Ascending aorta (tissue), 2 donors: ENCODE results near the gene SMCO4. TPM values are rescaled to one million over a fixed set of nuclear protein-coding genes. Genes with fewer than 3 reads are reported as not detected.

ENCODE experiments used
- DNase-seq, 2 donors: peaks; one replicate each; pipeline ENCODE4 v3.0.0-alpha.2; 2019; ENCODE audit warnings: low spot score in 2 of 2
- H3K27ac ChIP-seq, 2 donors: fragments of 200-600 bp; sonication (generic); one replicate each; pipeline ENCODE4 v1.5.1; 2016 to 2017; ENCODE audit warnings: mild to moderate bottlenecking in 1 of 2
- H3K27me3 ChIP-seq: fragments of 200-600 bp; sonication (generic); one replicate; pipeline ENCODE4 v1.5.1; 2017
- H3K36me3 ChIP-seq, 2 donors: fragments of 200-600 bp; sonication (generic); one replicate each; pipeline ENCODE4 v1.5.1; 2016
- H3K4me1 ChIP-seq, 2 donors: fragments of 200-600 bp; sonication (generic); one replicate each; pipeline ENCODE4 v1.5.1; 2016 to 2017; ENCODE audit warnings: mild to moderate bottlenecking in 1 of 2
- H3K4me3 ChIP-seq, 2 donors: fragments of 200-600 bp; sonication (generic); one replicate each; pipeline ENCODE4 v1.5.1; 2016 to 2017; ENCODE audit warnings: mild to moderate bottlenecking in 1 of 2
- H3K9me3 ChIP-seq, 2 donors: fragments of 200-600 bp; sonication (generic); one replicate each; pipeline ENCODE4 v1.5.1; 2016
- CTCF ChIP-seq, 3 experiments: fragments of 200-600 bp in 2 of 3; fragments of 450-650 bp in 1 of 3; sonication (generic) in 2 of 3; IDR thresholded peaks; one replicate each; pipeline ENCODE4 v1.5.1; 2016 to 2019; ENCODE audit warnings: antibody characterized with exemption in 3 of 3, mild to moderate bottlenecking in 1 of 3, moderate library complexity in 1 of 3
- intact Hi-C: fragments of 100-400 bp; cut with DNase I; formaldehyde crosslinking; loops from one replicate; pipeline ENCODE4 v1.15.1; 2023
- total RNA-seq: library from RNA; depleted of rRNA; stranded (reverse); fragments of >200 nt; gene quantifications from one replicate; pipeline ENCODE4 v1.1.0, GENCODE V29; 2016

The SMCO4 gene
- total RNA-seq, 1 donor from 2014 or later = 89.2 TPM

DNA sequence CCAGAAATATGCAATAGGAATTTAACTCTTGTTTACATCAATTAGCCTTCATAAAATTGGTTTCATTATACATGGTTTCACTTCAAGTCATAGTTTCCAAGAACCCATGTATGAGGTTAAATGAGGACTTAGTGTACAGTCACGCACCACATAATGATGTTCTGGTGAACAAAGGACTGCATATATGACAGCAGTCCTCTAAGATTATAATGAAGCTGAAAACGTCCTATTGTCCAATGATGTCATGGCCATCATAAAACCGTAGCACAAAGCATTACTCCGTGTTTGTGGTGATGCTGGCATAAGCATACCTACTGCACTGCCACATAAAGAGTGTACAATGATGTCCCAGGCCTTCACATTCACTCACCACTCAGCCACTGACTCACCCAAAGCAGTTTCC is 31.1 kb downstream of the SMCO4 start:
- DNase-seq = no peak
- Histone ChIP-seq H3K4me3 (no peak overlapping the region), H3K27ac (no peak overlapping the region), H3K9me3 (no peaks in the 10 kb centered on the region), H3K4me1 (no peaks in the 10 kb centered on the region), H3K36me3 (no peaks in the 10 kb centered on the region), H3K27me3 (no peaks in the 10 kb centered on the region)
- TF ChIP-seq CTCF (IDR thresholded peaks at IDR 0.05) = no peak
- intact Hi-C loops = no loop called here

GRCh38 chr11:93510196-93510873 is 32.9 kb downstream of the SMCO4 start:
- no peak overlapping the region for H3K27ac ChIP-seq
- H3K9me3 ChIP-seq = no peaks in the 10 kb centered on the region
- no peak for DNase-seq
- no peaks in the 10 kb centered on the region for H3K27me3 ChIP-seq
- H3K4me3 ChIP-seq = no peak overlapping the region
- intact Hi-C loops = no loop called here
- no peaks in the 10 kb centered on the region for H3K36me3 ChIP-seq
- no peaks in the 10 kb centered on the region for H3K4me1 ChIP-seq
- TF ChIP-seq CTCF (IDR thresholded peaks at IDR 0.05) = no peak

DNA sequence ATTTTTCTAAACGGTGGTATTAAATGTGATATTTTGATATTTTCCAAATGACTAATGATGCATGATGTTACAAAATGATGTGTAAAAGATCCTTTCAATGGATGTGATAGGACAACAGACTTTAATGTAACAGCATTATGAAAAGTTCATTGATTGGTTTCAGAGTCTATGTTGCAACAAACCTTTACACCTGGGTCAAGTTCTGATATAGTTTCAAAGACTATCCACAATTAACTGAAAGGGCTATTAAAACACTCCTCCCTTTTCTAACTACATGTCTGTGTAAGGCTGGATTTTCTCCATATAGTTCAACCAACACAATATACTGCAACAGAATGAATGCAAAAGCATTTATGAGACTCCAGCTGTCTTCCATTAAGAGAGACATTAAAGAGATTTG is 35.7 kb downstream of the SMCO4 start:
- Histone ChIP-seq H3K27me3 (no peaks in the 10 kb centered on the region), H3K9me3 (no peaks in the 10 kb centered on the region), H3K36me3 (peaks cover 0 to 5% of the 10 kb centered on the region in 2 donors), H3K27ac (no peak overlapping the region), H3K4me1 (no peaks in the 10 kb centered on the region), H3K4me3 (no peak overlapping the region)
- no peak for DNase-seq
- no peak for TF ChIP-seq CTCF (IDR thresholded peaks at IDR 0.05)
- intact Hi-C loops = no loop called here

DNA sequence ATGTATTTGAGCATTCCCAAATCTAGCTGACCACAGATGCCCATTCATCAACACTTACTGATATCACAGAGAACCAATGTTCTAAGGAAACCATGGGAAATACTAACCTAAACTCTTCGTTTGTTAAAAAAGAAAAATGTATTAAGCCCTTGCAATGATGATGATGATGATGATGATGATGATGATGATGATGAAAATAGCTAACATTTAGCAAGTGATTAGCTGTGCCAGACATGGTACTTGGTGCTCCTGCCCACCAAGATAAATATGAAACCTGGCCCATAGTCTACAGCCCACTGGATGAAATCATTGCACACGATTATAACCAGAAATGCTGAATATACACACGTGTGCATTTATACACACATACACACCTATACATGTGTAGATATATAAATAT is 37.5 kb downstream of the SMCO4 start:
- peaks cover 0 to 5% of the 10 kb centered on the region in 2 donors for H3K36me3 ChIP-seq
- H3K27ac ChIP-seq = no peak overlapping the region
- TF ChIP-seq CTCF (IDR thresholded peaks at IDR 0.05) = no peak
- H3K4me3 ChIP-seq = no peak overlapping the region
- DNase-seq = no peak
- no peaks in the 10 kb centered on the region for H3K9me3 ChIP-seq
- intact Hi-C loops = no loop called here
- no peaks in the 10 kb centered on the region for H3K4me1 ChIP-seq
- no peaks in the 10 kb centered on the region for H3K27me3 ChIP-seq

GRCh38 chr11:93504110-93505095 is 38.8 kb downstream of the SMCO4 start:
- no peaks in the 10 kb centered on the region for H3K4me1 ChIP-seq
- no peaks in the 10 kb centered on the region for H3K27me3 ChIP-seq
- peaks cover 0 to 5% of the 10 kb centered on the region in 2 donors for H3K36me3 ChIP-seq
- no peak overlapping the region for H3K27ac ChIP-seq
- no peak for TF ChIP-seq CTCF (IDR thresholded peaks at IDR 0.05)
- no peaks in the 10 kb centered on the region for H3K9me3 ChIP-seq
- intact Hi-C loops = no loop called here
- DNase-seq = no peak
- no peak overlapping the region for H3K4me3 ChIP-seq
